SK-N-MC (cell line): ENCODE data around the gene VAT1L.

ENCODE experiments used
- EZH2 ChIP-seq: fragments of 200-600 bp; sonication (generic); IDR thresholded peaks from one replicate; pipeline ENCODE4 v1.6.1; 2017; ENCODE audit warnings: antibody characterized with exemption
- POLR2AphosphoS5 ChIP-seq: IDR thresholded peaks from 2 replicates; pipeline ENCODE4 v1.6.1; 2012; ENCODE audit warnings: mild to moderate bottlenecking, low read depth, low read length, borderline replicate concordance

- TF ChIP-seq POLR2AphosphoS5 (no peak), EZH2 (no peak)
Measured at GRCh38 chr16:77912617-77913016, 124.3 kb downstream of the VAT1L start.
